MCF 10A (cell line): ENCODE measurements around the gene PRG3. TPM values are rescaled to one million over a fixed set of nuclear protein-coding genes. Genes with fewer than 3 reads are reported as not detected.

Source experiments
- BruUV-seq: library from RNA; stranded (reverse); fragments of 400-500 nt; replicated peaks from 2 replicates; lab custom pipeline; 2021; lab: Mats Ljungman, UMichigan
- CTCF ChIA-PET: fragments of 300-600 bp; sonication (Branson Sonifier 250); formaldehyde crosslinking; extraction: SDS; loops from one replicate; lab custom pipeline; 2021; ENCODE audit warnings: antibody characterized with exemption, inconsistent platforms; lab: Yijun Ruan, JAX
- POLR2A ChIA-PET: fragments of 300-600, 350-650 bp; sonication (Branson Sonifier 250); formaldehyde crosslinking; extraction: SDS; loops from one replicate; lab custom pipeline; 2020; ENCODE audit warnings: antibody characterized with exemption, inconsistent platforms; lab: Yijun Ruan, JAX
- DNase-seq: peaks from one replicate; pipeline ENCODE4 v3.0.0-alpha.2; 2018; ENCODE audit not compliant: unreplicated experiment
- H3K27ac Mint-ChIP-seq: one replicate; pipeline ENCODE4 v1.8.0; 2022; ENCODE audit warnings: mild to moderate bottlenecking, low read depth, mixed read lengths; ENCODE audit not compliant: unreplicated experiment
- H3K27me3 Mint-ChIP-seq: one replicate; pipeline ENCODE4 v1.8.0; 2022; ENCODE audit warnings: mixed read lengths; ENCODE audit not compliant: insufficient read depth, unreplicated experiment
- H3K36me3 Mint-ChIP-seq: one replicate; pipeline ENCODE4 v1.8.0; 2022; ENCODE audit warnings: mild to moderate bottlenecking, moderate library complexity, mixed read lengths; ENCODE audit not compliant: insufficient read depth, unreplicated experiment
- H3K4me1 Mint-ChIP-seq: one replicate; pipeline ENCODE4 v1.8.0; 2022; ENCODE audit warnings: mixed read lengths; ENCODE audit not compliant: insufficient read depth, unreplicated experiment
- H3K4me3 Mint-ChIP-seq: one replicate; pipeline ENCODE4 v1.8.0; 2022; ENCODE audit warnings: mild to moderate bottlenecking, moderate library complexity, mixed read lengths; ENCODE audit not compliant: unreplicated experiment
- H3K9me3 Mint-ChIP-seq: one replicate; pipeline ENCODE4 v1.8.0; 2022; ENCODE audit warnings: mixed read lengths; ENCODE audit not compliant: unreplicated experiment
- intact Hi-C: fragments of 100-400 bp; cut with micrococcal nuclease; formaldehyde crosslinking; loops from 2 replicates; pipeline ENCODE4 v1.14.1; 2022
- total RNA-seq: library from RNA; stranded (reverse); gene quantifications from 2 replicates; pipeline ENCODE4 v1.2.3, GENCODE V29; 2022
- TF ChIP-seq, protein P1 (sequence below): fragments of 200-600 bp; IDR thresholded peaks from one replicate; pipeline ENCODE4 v1.8.0; 2022; ENCODE audit warnings: antibody characterized with exemption, mild to moderate bottlenecking; ENCODE audit not compliant: unreplicated experiment

Gene PRG3
- total RNA-seq, 1 experiment from 2014 or later: not detected

DNA sequence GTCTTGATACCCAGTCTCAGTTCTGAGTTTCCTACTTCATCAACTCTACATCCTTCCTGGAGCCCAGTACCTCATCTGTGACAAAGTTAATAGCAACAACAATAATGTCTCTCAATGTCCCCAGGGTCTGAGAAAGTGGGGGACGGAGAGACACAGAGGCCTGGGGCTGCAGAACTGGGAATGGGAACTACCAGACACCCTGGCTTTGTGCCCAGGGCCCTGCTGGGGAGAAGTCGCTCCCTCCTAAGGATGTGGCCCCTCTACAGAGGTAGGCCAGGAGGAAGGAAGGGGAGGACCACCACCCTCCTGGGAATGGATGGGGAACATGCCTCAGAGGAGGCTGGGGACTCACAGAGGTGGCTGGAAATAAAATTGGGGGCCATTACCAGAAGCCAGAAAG, 5.5 kb downstream of the PRG3 start:
- TF ChIP-seq, protein P1, sequence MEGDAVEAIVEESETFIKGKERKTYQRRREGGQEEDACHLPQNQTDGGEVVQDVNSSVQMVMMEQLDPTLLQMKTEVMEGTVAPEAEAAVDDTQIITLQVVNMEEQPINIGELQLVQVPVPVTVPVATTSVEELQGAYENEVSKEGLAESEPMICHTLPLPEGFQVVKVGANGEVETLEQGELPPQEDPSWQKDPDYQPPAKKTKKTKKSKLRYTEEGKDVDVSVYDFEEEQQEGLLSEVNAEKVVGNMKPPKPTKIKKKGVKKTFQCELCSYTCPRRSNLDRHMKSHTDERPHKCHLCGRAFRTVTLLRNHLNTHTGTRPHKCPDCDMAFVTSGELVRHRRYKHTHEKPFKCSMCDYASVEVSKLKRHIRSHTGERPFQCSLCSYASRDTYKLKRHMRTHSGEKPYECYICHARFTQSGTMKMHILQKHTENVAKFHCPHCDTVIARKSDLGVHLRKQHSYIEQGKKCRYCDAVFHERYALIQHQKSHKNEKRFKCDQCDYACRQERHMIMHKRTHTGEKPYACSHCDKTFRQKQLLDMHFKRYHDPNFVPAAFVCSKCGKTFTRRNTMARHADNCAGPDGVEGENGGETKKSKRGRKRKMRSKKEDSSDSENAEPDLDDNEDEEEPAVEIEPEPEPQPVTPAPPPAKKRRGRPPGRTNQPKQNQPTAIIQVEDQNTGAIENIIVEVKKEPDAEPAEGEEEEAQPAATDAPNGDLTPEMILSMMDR: no peak
- Mint-ChIP-seq H3K9me3 (no peaks in the 10 kb centered on the region), H3K4me1 (no peaks in the 10 kb centered on the region), H3K27me3 (peaks cover 16% of the 10 kb centered on the region), H3K4me3 (no peak overlapping the region), H3K27ac (no peak overlapping the region), H3K36me3 (peaks cover 6% of the 10 kb centered on the region)
- no peak for DNase-seq
- ChIA-PET CTCF (interaction anchor here (0.6 kb wide), 1 partner anchor 260 kb away, joined by 5 read pairs; no protein-coding TSS in a partner anchor), POLR2A (no interaction called here)
- no TSS peak for BruUV-seq
- intact Hi-C loops: no loop called here

- POLR2A ChIA-PET: interaction anchor here (0.5 kb wide), 1 partner anchor 49 kb away, joined by 3 read pairs; no protein-coding TSS in a partner anchor
- peaks cover 11% of the 10 kb centered on the region for H3K27me3 Mint-ChIP-seq
- CTCF ChIA-PET: interaction anchor here (0.6 kb wide), 1 partner anchor 261 kb away, joined by 5 read pairs; no protein-coding TSS in a partner anchor
- no peaks in the 10 kb centered on the region for H3K9me3 Mint-ChIP-seq
- intact Hi-C loops: no loop called here
- no peak for DNase-seq
- peaks cover 6% of the 10 kb centered on the region for H3K36me3 Mint-ChIP-seq
- H3K4me1 Mint-ChIP-seq: peaks cover 3% of the 10 kb centered on the region
- TF ChIP-seq, protein P1: no peak
- no peak overlapping the region for H3K27ac Mint-ChIP-seq
- BruUV-seq: no TSS peak
- H3K4me3 Mint-ChIP-seq: no peak overlapping the region
Observed at GRCh38 chr11:57374966-57375365, 6.0 kb downstream of the PRG3 start.

DNA sequence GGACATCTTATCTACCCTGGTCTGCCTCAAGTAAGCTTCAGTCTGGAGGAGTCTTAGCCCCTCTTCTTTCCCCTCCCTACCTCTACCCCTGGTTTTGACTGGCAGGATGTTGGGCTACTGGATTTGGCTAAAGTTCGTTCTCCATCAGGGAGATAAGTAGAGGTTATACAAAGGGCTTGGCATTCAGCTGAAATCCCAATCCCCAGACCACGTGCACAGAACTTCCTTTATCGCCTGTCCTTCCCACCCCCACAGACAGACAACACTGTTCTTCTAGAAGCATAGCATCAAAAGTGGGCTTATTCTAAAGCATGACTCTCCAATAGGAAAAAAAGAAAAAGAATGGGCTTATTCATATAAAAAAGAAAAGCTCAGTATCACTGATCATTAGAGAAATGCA, 7.8 kb downstream of the PRG3 start:
- no peak for DNase-seq
- H3K27ac Mint-ChIP-seq: no peak overlapping the region
- no TSS peak for BruUV-seq
- H3K9me3 Mint-ChIP-seq: no peaks in the 10 kb centered on the region
- H3K36me3 Mint-ChIP-seq: no peaks in the 10 kb centered on the region
- H3K4me3 Mint-ChIP-seq: no peak overlapping the region
- no peaks in the 10 kb centered on the region for H3K27me3 Mint-ChIP-seq
- peaks cover 13% of the 10 kb centered on the region for H3K4me1 Mint-ChIP-seq
- ChIA-PET POLR2A (no interaction called here), CTCF (interaction anchor here (0.6 to 1.1 kb wide), 4 partner anchors 22 to 225 kb away, joined by 3 to 4 read pairs (median 3); no protein-coding TSS in a partner anchor)
- intact Hi-C loops: no loop called here
- TF ChIP-seq, protein P1: no peak

DNA sequence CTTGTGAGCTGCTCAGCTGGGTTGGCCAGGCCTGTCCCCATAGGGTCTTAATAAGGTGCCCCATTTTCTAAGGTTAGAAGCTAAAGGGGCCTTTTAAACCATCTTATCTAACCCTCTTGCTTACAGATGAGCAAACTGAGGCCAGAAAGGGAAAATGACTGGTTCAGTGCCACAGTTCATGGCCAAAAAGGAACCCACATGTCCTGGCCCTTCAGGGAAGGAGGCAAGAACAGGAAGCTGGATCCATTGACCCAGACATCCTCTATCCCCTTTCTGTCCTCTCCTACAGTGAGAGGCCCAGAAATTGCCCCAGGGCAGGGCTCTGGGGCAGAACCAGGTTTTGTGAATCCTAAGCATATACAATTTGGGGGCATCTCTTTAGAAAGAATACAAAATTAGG, 10.0 kb downstream of the PRG3 start:
- no peak overlapping the region for H3K4me3 Mint-ChIP-seq
- TF ChIP-seq, protein P1: no peak
- no peak for DNase-seq
- H3K27me3 Mint-ChIP-seq: no peaks in the 10 kb centered on the region
- no peaks in the 10 kb centered on the region for H3K9me3 Mint-ChIP-seq
- BruUV-seq: no TSS peak
- peaks cover 13% of the 10 kb centered on the region for H3K4me1 Mint-ChIP-seq
- intact Hi-C loops: no loop called here
- no peak overlapping the region for H3K27ac Mint-ChIP-seq
- ChIA-PET POLR2A (no interaction called here), CTCF (interaction anchor here (0.7 to 1.7 kb wide), 5 partner anchors 19 to 86 kb away, joined by 3 to 7 read pairs (median 4); no protein-coding TSS in a partner anchor)
- H3K36me3 Mint-ChIP-seq: no peaks in the 10 kb centered on the region
